Mammary epithelial cell (primary cell): ENCODE measurements around the gene ZSCAN32.

Experiments used
- EZH2 ChIP-seq: IDR thresholded peaks from 2 replicates; pipeline ENCODE4 v1.6.1; 2012; ENCODE audit warnings: low read length, inconsistent platforms, borderline replicate concordance
- TF ChIP-seq, protein P1 (sequence below), 2 donors: IDR thresholded peaks in 1 of 2; conservative IDR thresholded peaks in 1 of 2; 2 replicates each; pipeline ENCODE4 v1.5.1; 2011 to 2012; ENCODE audit warnings: inconsistent platforms in 2 of 2, low read length in 2 of 2, mild to moderate bottlenecking in 2 of 2, control low read depth in 1 of 2, low read depth in 1 of 2; ENCODE audit not compliant: insufficient read depth in 1 of 2; ENCODE audit errors: extremely low read depth in 1 of 2

DNA sequence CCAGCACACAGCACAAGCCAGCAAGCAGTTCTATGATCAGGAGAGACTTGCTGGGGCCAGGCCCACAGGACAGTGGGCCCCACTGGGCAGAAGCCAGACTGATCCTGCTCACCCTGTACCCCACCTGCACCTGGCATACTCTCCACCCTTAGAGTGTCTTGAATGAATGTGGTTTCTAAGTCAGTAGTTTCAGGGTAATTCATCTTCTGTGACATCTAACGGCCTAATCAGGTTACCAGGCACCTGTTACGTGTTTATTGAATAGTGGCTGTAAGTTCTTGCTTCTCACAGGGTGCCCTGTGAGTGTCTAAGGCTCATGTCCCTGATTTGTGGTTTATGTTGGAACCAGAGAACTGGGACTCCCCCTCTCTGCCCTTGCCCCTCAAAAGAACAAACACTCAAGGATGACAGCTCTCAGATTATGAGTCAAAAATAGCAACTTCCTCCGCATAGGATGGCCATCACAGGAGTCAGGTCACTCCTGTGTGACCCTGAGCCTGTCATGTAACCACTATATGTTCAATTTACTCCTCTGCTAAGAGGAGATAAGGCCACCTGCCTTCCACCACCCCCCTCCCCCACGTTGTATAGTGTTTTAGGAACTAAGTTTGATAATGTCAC lies 52.1 kb downstream of the ZSCAN32 start:
- TF ChIP-seq, protein P1, sequence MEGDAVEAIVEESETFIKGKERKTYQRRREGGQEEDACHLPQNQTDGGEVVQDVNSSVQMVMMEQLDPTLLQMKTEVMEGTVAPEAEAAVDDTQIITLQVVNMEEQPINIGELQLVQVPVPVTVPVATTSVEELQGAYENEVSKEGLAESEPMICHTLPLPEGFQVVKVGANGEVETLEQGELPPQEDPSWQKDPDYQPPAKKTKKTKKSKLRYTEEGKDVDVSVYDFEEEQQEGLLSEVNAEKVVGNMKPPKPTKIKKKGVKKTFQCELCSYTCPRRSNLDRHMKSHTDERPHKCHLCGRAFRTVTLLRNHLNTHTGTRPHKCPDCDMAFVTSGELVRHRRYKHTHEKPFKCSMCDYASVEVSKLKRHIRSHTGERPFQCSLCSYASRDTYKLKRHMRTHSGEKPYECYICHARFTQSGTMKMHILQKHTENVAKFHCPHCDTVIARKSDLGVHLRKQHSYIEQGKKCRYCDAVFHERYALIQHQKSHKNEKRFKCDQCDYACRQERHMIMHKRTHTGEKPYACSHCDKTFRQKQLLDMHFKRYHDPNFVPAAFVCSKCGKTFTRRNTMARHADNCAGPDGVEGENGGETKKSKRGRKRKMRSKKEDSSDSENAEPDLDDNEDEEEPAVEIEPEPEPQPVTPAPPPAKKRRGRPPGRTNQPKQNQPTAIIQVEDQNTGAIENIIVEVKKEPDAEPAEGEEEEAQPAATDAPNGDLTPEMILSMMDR (conservative IDR thresholded peaks at IDR 0.05 in 1 of 2, IDR thresholded peaks at IDR 0.05 in 1 of 2; ENCODE audit: extremely low read depth in 1 of 2, insufficient read depth in 1 of 2, low read depth in 1 of 2, low read length in 2 of 2) = no peak
- no peak for TF ChIP-seq EZH2
